WTC11 (cell line): ENCODE measurements around the gene HAO2.

Source experiments
- CBFB ChIP-seq: sonication (generic); formaldehyde crosslinking; IDR thresholded peaks from 2 replicates; pipeline ENCODE4 v1.8.1; 2022; ENCODE audit warnings: mild to moderate bottlenecking, low read depth, missing genetic modification reagents
- JUN ChIP-seq: sonication (generic); formaldehyde crosslinking; IDR thresholded peaks from 2 replicates; pipeline ENCODE4 v1.8.0; 2023; ENCODE audit warnings: mild to moderate bottlenecking, missing genetic modification reagents
- KAT7 ChIP-seq: sonication (generic); formaldehyde crosslinking; IDR thresholded peaks from 2 replicates; pipeline ENCODE4 v1.8.1; 2023; ENCODE audit warnings: missing genetic modification reagents, mild to moderate bottlenecking, borderline replicate concordance
- TF ChIP-seq, protein P1 (sequence below): sonication (generic); formaldehyde crosslinking; IDR thresholded peaks from 2 replicates; pipeline ENCODE4 v1.8.0; 2022; ENCODE audit warnings: mild to moderate bottlenecking, missing genetic modification reagents
- TF ChIP-seq, protein P2 (sequence below): sonication (generic); formaldehyde crosslinking; IDR thresholded peaks from 2 replicates; pipeline ENCODE4 v1.8.1; 2022; ENCODE audit warnings: low read depth, mild to moderate bottlenecking, moderate library complexity, missing genetic modification reagents, borderline replicate concordance
- TF ChIP-seq, protein P3 (sequence below): fragments of 200-600 bp; IDR thresholded peaks from 2 replicates; pipeline ENCODE4 v1.8.0; 2022; ENCODE audit warnings: antibody characterized with exemption
- TF ChIP-seq, protein P4 (sequence below): sonication (generic); formaldehyde crosslinking; IDR thresholded peaks from 2 replicates; pipeline ENCODE4 v1.8.1; 2023; ENCODE audit warnings: mild to moderate bottlenecking, missing genetic modification reagents, moderate library complexity
- TF ChIP-seq, protein P5 (sequence below): sonication (generic); formaldehyde crosslinking; IDR thresholded peaks from 2 replicates; pipeline ENCODE4 v1.8.0; 2022; ENCODE audit warnings: mild to moderate bottlenecking, missing genetic modification reagents
- TF ChIP-seq, protein P6 (sequence below): sonication (generic); formaldehyde crosslinking; IDR thresholded peaks from 2 replicates; pipeline ENCODE4 v1.8.0; 2022; ENCODE audit warnings: missing genetic modification reagents
- TF ChIP-seq, protein P7 (sequence below): sonication (generic); formaldehyde crosslinking; conservative IDR thresholded peaks from 2 replicates; pipeline ENCODE4 v1.8.1; 2023; ENCODE audit warnings: mild to moderate bottlenecking, low read depth, missing genetic modification reagents, moderate library complexity

DNA sequence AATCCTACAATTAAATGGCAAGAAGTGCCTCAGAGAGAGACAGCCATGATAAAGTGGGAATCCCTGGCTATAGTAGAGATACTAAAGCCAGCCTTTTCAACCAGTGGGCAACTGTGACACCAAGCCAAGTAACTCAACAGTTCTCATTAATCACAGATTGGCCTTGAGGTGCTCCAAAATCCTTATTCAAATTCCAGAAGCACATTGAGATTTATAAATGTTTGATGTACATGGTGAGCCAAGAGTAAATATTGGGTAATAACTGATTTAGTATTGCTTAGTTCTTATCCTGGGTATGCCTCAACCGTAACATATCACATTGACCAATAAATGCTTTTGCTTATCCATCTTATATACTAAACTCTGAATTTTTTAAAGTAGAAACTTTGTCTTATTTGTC lies 17.1 kb downstream of the HAO2 start:
- TF ChIP-seq, protein P1, sequence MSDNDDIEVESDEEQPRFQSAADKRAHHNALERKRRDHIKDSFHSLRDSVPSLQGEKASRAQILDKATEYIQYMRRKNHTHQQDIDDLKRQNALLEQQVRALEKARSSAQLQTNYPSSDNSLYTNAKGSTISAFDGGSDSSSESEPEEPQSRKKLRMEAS: no peak
- TF ChIP-seq KAT7 (CRISPR knock-in tag): no peak
- TF ChIP-seq, protein P2, sequence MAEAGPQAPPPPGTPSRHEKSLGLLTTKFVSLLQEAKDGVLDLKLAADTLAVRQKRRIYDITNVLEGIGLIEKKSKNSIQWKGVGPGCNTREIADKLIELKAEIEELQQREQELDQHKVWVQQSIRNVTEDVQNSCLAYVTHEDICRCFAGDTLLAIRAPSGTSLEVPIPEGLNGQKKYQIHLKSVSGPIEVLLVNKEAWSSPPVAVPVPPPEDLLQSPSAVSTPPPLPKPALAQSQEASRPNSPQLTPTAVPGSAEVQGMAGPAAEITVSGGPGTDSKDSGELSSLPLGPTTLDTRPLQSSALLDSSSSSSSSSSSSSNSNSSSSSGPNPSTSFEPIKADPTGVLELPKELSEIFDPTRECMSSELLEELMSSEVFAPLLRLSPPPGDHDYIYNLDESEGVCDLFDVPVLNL (CRISPR knock-in tag): no peak
- TF ChIP-seq, protein P3, sequence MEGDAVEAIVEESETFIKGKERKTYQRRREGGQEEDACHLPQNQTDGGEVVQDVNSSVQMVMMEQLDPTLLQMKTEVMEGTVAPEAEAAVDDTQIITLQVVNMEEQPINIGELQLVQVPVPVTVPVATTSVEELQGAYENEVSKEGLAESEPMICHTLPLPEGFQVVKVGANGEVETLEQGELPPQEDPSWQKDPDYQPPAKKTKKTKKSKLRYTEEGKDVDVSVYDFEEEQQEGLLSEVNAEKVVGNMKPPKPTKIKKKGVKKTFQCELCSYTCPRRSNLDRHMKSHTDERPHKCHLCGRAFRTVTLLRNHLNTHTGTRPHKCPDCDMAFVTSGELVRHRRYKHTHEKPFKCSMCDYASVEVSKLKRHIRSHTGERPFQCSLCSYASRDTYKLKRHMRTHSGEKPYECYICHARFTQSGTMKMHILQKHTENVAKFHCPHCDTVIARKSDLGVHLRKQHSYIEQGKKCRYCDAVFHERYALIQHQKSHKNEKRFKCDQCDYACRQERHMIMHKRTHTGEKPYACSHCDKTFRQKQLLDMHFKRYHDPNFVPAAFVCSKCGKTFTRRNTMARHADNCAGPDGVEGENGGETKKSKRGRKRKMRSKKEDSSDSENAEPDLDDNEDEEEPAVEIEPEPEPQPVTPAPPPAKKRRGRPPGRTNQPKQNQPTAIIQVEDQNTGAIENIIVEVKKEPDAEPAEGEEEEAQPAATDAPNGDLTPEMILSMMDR: no peak
- no peak for TF ChIP-seq CBFB (CRISPR knock-in tag)
- TF ChIP-seq JUN (CRISPR knock-in tag): no peak
- TF ChIP-seq, protein P4, sequence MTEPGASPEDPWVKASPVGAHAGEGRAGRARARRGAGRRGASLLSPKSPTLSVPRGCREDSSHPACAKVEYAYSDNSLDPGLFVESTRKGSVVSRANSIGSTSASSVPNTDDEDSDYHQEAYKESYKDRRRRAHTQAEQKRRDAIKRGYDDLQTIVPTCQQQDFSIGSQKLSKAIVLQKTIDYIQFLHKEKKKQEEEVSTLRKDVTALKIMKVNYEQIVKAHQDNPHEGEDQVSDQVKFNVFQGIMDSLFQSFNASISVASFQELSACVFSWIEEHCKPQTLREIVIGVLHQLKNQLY: no peak
- TF ChIP-seq, protein P5, sequence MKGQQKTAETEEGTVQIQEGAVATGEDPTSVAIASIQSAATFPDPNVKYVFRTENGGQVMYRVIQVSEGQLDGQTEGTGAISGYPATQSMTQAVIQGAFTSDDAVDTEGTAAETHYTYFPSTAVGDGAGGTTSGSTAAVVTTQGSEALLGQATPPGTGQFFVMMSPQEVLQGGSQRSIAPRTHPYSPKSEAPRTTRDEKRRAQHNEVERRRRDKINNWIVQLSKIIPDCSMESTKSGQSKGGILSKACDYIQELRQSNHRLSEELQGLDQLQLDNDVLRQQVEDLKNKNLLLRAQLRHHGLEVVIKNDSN (CRISPR knock-in tag): no peak
- TF ChIP-seq, protein P6, sequence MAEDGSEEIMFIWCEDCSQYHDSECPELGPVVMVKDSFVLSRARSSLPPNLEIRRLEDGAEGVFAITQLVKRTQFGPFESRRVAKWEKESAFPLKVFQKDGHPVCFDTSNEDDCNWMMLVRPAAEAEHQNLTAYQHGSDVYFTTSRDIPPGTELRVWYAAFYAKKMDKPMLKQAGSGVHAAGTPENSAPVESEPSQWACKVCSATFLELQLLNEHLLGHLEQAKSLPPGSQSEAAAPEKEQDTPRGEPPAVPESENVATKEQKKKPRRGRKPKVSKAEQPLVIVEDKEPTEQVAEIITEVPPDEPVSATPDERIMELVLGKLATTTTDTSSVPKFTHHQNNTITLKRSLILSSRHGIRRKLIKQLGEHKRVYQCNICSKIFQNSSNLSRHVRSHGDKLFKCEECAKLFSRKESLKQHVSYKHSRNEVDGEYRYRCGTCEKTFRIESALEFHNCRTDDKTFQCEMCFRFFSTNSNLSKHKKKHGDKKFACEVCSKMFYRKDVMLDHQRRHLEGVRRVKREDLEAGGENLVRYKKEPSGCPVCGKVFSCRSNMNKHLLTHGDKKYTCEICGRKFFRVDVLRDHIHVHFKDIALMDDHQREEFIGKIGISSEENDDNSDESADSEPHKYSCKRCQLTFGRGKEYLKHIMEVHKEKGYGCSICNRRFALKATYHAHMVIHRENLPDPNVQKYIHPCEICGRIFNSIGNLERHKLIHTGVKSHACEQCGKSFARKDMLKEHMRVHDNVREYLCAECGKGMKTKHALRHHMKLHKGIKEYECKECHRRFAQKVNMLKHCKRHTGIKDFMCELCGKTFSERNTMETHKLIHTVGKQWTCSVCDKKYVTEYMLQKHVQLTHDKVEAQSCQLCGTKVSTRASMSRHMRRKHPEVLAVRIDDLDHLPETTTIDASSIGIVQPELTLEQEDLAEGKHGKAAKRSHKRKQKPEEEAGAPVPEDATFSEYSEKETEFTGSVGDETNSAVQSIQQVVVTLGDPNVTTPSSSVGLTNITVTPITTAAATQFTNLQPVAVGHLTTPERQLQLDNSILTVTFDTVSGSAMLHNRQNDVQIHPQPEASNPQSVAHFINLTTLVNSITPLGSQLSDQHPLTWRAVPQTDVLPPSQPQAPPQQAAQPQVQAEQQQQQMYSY: no peak
- TF ChIP-seq, protein P7, sequence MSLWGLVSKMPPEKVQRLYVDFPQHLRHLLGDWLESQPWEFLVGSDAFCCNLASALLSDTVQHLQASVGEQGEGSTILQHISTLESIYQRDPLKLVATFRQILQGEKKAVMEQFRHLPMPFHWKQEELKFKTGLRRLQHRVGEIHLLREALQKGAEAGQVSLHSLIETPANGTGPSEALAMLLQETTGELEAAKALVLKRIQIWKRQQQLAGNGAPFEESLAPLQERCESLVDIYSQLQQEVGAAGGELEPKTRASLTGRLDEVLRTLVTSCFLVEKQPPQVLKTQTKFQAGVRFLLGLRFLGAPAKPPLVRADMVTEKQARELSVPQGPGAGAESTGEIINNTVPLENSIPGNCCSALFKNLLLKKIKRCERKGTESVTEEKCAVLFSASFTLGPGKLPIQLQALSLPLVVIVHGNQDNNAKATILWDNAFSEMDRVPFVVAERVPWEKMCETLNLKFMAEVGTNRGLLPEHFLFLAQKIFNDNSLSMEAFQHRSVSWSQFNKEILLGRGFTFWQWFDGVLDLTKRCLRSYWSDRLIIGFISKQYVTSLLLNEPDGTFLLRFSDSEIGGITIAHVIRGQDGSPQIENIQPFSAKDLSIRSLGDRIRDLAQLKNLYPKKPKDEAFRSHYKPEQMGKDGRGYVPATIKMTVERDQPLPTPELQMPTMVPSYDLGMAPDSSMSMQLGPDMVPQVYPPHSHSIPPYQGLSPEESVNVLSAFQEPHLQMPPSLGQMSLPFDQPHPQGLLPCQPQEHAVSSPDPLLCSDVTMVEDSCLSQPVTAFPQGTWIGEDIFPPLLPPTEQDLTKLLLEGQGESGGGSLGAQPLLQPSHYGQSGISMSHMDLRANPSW (CRISPR knock-in tag): no peak
